HG03097 (cell line): ENCODE measurements around the gene UNC5C.

Experiments
- ATAC-seq: cut with Tn5 transposase; IDR thresholded peaks from one replicate; pipeline ENCODE4 v1.9.1; 2021; ENCODE audit not compliant: unreplicated experiment, low FRiP score

Gene UNC5C

DNA sequence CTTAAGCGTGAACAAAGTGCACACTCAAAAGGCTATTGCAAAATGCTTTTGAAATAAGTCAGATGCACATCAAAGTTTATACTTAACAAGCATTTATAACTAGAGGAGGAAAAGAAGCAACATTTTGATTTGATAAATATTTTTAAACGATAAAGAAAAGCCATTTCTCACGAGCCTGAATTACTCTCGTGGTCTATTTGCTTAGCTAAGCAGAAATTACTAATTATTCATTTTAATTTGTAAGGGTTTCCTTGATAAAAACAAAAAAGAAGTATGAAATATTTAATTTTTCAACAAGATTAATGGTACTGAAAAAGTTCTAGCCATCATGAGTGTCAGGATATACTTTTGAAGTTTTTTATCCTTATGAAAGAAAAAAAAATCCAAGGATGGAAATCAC, 78.2 kb downstream of the UNC5C start:
- no peak for ATAC-seq

DNA sequence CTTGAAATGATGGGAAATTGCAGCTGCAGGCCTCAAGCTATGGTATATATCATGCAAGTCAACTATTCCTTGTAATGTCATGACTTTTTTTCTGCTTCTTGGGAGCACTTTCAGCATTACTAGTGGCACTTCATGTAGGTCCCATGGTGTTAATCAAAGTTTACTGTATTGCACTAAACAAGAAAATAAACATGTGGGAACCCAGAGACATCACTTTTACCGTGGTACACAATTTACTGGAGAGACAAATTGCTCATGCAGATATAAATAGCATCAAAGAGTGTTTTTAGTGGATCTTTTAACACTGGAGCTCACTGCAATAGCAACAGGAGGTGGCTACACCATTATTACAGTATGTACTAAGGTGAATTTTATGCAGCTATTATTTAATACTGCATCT, 79.2 kb downstream of the UNC5C start:
- no peak for ATAC-seq

DNA sequence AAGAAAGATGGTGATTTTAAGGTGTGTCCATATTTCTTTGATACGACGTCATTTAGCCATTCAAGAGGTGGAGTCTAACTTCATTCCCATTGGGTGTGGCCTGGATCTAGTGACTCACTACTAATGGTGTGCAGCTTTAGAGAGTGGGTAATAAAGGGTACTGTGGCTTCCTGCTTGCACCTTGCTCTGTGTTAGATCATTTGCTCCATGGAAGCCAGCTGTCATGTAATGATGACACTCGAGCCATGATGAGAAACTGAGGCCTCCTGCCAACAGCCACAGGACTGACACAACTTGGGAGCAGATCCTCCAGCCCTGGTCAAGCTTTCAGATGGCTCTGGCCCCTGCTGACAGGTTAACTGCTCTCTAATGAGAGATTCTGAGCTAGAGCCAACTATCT, 82.0 kb downstream of the UNC5C start:
- ATAC-seq: no peak

DNA sequence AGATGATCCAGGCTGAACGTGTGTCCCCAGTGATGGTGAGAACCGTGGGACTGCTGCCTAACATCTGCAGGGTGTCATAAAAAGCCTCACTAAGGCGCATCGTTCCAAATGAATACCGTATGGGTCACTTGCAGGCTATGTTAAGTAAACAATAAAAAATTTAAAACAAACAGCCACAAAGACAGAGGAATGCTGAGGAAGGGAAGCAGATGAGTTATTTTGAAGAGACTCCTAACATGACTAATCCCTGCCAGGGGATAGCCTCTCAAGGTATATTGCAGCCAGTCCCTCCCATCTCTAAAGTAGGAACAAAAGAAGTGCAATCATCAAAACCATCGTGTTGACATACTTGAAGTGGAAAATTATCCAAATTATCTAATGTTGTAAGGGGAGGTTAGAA, 83.8 kb downstream of the UNC5C start:
- ATAC-seq: no peak

DNA sequence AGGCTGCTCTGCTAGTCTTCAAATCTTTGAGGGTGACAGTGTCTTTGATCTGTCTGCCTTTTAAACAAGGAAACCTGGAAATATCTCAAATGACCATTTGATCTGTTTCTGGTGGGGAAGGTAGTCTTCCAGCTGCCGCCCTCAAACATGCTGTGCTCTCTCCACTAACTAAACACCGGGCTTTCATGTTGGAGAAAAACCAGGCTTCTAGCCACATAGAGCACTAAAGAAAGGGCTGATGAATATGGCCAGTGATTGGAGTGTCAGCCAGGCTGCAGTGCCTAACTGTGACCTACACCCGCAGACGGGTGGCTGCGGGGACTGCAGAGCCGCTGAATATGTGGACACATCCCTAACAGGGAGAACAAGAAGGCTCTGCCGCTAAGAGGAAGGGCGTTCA, 85.9 kb downstream of the UNC5C start:
- ATAC-seq: no peak

DNA sequence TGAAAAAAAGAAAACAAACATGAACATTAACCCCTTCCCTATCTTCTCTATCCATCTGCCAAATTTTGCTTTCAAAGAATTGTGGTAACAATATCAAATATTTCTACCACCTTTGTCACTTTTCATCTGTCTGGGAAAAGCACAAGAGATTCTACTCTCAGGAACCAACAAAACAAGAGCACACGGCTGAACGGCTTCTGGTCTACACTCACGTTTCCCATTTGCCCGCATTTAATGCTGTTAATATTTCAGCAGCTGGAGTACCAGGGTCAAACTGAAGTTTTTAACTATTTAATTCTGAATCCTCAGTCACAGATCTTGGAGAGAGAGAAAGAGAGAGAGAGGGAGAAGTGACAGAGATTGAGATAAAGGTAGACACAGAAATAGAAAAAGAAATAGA, 91.4 kb downstream of the UNC5C start:
- no peak for ATAC-seq

DNA sequence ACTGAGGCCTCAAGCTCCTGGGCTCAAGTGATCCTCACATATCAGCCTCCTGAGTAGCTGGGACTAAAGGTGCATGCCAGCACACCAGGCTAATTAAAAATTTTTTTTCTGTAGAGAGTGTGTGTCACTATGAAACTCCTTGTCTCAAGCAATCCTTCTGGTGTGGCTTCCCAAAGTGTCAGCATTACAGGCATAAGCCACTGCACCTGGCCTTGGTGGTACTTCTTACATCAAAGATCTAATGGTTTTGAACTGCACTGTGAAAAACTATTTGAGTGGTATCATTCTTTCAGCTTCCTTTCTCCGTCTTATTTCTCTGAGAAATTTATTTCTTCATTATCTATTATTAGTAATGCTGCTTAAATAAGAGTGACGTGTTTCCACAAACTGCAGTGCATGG, 98.5 kb downstream of the UNC5C start:
- no peak for ATAC-seq

DNA sequence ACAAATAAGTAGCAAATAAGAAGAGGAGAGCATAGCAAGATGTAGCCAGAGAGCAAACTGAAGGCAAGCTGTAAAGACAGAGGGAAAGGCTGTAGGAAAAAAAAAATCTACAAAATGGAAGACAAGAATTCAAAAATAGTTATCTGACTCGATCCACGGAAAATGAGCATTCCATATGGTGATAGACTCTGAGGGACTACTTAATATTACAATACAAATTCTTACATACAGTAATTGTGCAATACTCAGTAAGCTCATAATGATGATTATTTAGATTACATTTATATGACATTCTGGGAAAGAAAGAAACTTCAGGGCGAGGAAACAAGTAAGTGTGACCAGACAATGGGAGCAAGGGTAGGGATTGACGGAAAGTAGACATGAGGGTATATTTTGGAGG, 102.6 kb downstream of the UNC5C start:
- ATAC-seq: no peak

DNA sequence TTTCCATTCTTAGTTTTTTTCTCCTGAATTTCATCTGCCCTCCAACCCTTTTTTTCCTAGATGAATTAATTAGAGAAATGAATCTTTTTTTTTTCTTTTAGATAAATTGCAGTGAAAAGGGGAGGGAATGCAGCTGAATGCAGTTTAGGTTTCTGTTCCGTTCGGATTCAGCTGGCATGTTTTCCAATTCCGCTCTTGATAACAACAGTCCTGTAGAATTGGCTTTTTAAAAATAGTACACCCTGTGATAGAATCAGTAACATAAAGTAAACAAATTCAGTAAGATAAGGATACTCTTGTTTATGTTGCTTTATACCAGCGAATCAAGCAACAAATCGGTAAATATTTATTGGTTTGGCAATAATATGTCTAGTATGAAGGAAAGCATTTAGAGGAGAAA, 103.5 kb downstream of the UNC5C start:
- ATAC-seq: no peak

DNA sequence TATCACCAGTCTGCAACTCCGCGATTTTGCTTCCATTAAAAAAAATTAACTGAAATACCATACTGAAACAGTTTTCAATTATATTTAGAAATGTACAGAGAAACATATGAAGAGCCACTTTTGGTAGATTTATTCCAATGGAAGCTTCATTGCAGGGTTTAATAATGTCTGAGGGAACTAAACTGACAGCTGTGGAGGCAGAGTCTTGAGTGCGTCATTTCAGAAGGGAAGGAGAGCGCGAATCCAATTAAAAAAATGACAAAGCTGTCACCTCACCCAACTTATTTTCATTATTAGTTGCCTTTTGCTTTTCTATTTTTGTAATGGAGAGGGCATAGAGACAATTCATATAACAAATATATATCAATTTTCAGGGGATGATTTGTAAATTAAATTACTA, 104.0 kb downstream of the UNC5C start:
- no peak for ATAC-seq

DNA sequence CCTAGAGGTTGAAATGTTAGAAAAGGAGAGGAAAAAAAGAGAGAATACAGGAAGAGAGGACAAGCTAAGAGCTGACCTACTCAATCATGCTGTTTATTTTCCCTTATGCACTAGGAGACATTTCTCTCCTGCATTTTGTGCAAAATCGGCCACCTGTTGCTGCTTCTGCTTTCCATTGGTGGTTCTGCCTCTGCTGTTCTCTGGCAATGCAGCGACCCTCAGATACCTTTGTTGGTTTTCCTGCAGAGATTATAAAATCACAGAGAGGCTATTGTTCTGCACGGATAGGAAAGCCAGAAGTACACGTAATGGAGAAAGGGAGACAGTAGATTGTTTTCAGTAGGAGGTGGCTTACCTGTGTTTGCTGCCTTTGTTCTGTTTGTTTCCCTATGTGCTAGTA, 108.9 kb downstream of the UNC5C start:
- no peak for ATAC-seq

DNA sequence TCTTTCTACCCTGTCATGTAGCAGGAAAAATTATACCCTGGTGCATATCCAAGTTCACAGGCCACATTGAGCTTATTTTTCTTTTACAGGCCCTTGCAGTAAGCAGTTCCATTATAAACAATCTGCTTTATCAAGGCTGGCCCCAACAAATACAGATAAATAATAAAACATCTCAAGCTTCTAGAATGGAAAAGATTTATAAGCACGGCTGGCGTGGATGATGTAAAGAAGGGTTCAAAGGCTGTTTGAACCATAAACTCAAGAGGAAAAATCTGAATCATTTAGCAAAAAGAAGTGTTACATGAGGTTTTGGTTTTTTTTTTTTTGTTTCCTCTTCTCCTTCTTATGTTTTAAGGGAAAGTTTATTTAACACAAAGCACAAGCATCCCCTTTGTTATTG, 109.7 kb downstream of the UNC5C start:
- no peak for ATAC-seq

DNA sequence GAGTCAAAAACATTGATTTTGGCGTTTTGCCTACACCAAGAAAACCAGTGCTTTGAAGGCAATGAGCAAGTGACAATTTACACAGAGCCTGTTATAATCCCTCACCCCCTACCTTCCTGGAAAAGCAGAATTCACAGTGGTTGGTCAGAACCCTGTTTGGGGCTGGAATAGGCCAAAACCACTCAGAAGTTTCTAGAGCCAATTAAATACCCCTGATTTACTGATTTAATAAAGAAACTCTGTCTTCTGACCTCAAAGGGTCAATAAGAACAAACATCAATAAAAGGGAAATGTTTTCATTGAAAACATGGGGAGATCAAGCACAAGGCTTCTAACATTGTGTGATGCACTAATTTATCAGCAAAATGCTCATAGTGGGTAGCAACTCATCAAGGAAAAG, 116.3 kb downstream of the UNC5C start:
- ATAC-seq: no peak

DNA sequence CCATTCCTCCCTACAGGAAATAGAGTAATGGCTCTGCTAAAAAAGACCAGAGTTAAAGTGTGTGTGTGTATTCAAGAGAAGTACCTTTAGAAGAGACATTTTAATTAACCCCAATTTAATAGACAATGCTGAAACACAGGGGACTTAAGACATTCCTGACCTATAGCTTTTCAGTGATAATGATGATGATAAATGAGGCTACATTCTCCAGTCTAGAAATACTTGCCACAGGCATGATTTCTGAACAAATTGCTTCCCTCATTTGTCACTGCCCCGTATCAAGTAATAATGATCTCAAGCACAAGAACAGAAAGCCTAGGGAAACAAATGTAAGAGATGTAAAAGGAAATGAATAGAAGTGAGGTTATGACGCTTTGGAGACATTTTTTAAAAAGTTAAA, 117.1 kb downstream of the UNC5C start:
- ATAC-seq: no peak

DNA sequence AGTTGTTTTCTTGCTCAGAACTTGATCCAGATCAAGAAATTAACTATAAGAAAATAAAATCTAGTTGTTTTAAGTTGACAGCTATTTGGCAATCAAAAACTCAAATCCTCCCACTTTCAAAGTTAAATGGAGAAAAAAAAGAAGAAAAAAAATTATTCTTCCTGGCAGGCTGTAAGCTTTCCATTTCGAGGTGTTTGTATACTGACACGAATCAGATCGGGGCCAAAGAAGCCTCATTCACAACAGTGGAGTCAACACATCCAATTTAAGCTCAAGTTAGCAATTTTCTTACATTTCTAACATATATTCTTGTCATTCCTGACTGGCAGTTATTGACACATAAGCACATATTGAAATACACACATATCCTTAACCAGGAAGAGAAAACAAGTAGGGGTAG, 119.4 kb downstream of the UNC5C start:
- ATAC-seq: no peak

DNA sequence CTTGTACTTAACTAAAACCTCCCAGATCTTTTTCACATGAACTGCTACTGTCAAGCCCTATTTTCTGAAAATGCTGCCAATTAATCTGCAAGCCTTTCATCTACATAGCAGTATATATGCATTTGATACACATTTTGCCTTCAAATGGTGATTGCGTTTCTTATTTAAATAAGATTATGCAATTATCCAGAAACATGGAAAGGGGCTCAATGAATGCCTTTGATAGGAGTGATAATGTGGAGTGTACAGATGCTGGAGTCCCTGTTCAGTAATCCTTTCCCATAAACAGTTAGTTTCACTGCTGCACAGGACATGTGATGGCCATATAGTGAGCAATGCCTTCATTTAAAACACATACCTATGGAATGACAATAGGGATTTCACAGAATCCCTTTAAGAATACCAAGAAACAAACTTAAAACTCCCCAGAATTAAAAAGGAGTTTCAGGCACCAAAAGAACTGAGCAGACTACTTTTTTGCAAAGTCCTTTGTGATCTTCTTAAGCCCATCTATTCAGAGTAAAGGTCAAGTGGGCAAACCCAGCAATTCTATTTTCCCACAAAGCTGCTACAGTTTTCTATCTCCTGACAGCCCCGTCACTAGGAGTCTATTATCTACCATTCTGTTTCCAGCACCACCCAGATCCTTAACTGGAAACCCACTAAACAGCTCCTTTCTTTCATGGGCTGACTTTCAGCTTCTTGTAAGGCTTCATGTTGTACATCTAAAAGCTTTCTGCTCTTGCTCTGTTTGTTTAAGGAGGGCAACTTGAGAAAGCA, 120.3 kb downstream of the UNC5C start:
- no peak for ATAC-seq

DNA sequence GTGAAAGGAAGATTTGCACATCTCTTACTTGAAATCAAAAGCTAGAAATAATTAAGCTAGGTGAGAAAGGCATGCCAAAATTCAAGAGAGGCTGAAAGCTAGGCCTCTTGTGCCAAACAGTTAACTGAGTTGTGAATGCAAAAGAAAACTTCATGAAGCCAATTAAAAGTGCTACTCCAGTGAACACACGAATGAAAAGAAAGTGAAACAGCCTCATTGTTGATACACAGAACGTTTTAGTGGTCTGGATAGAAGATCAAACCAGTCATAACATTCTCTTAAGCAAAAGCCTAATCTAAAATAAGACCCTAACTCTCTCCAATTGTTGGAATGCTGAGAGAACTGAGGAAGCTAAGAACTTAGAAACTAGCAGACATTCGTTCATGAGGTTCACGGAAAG, 122.3 kb downstream of the UNC5C start:
- no peak for ATAC-seq

DNA sequence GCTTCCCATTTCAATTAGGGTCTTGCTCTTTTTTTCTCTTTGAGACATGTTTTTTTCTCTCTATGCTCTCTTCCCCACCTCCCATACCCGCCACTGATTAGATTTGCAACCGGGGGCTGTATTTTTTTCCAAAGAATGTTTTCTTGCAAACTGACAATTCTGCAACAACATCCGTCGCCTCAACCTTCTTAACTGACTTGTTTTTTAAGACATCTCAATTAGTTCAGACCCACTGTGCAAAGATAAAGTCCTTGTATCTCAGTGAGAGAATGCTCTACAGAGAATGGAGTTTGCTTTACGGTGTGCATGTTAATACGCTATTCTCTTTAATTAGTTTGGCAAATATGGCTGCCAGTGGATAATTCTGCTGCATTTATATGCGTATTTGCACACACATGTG, 126.3 kb downstream of the UNC5C start:
- ATAC-seq: no peak

DNA sequence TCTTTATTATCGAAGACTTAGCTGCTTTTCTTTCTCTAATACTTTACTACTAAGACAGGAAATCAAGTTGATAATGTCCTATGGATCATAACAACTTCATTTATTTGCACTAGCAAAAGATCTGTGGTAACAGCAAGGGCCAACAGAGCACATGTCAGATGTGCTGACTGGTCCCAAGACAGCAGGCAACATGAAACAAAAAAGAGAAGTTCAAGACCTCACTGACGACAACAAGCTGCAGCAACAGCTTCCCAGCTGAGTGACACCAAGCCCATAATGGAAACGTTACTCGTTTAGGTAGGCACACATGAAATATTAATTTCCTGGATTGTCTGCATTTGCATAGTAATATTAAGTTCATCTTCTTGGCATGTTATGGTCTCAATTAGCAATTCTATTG, 126.9 kb downstream of the UNC5C start:
- no peak for ATAC-seq

DNA sequence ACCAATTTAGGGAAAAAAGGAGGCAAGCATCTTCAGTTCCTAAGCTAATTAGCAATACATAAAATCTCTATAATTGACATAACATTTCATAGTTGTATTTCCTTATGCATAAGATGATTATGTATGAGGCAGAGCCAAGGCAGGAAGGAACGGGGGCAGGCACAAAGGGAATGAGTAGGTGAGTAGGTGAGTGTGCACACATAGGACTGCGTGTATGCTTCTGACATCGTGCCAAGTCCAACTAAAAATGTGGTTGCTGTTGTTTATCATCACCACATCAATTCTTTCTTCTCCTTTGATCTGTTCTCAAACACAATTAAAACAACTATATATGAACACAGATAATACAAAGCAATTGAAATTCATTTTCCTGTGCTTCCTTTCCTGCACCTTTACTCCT, 131.2 kb downstream of the UNC5C start:
- ATAC-seq: no peak

DNA sequence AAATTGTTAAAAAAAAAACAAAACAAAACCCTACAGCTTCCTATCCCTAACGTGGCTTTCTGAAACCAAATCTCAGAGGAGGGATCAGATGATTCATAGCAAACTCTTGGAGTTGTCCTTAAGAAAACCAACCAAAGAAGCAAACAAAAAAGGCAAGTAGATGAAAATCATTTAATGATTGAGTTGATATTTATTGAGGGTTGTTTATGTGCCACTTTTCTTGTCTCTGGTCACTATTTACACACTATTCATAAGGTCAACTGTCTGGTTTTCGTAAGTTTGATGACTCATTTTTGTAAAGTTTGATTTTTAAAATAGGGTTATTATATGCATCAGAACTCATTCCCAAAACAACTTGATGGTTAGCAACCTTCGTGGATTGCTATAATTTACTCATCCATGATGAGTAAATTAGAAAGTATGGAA, 133.4 kb downstream of the UNC5C start:
- no peak for ATAC-seq

DNA sequence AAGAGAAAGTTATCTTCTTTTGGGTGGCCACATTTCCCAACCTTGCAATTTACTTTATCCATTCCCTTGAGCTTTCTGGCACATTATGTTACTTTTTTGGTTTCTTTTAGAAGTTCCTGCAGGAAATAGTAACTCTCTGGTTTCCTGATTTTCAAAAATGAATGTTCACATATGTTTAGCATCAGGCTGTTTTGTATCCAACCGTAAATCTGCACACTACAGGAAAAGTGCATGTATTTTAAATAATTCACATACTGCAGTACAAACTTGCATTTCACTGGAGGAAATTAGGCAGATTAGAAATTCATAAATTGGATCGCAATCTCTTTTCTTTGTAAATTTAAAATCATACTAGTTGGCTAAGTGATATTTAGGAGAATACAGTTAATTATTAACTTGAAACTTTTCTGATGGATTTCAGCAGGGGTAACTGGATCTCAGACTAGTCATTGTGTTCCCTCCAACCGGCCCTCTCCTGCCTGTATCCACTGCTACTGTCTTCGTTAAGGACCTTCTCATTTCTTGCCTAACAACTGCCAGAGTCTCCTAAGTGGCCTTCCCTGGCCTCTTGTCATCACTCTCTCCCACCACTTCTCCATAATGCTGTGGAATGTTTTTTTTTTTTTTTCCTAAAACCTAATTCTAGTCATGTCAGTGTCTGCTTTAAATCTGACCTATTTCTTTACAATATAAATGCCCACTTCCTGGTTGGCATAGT, 137.2 kb downstream of the UNC5C start:
- no peak for ATAC-seq
